HG03378 (cell line): ENCODE measurements around the gene PDLIM4.
A peak's percentile ranks its signal among the peaks of the same experiment; 100 is the strongest.

ENCODE experiments used
- ATAC-seq: cut with Tn5 transposase; IDR thresholded peaks from one replicate; pipeline ENCODE4 v1.9.1; 2021; ENCODE audit warnings: mild to moderate bottlenecking, moderate library complexity; ENCODE audit not compliant: unreplicated experiment

The PDLIM4 gene

DNA sequence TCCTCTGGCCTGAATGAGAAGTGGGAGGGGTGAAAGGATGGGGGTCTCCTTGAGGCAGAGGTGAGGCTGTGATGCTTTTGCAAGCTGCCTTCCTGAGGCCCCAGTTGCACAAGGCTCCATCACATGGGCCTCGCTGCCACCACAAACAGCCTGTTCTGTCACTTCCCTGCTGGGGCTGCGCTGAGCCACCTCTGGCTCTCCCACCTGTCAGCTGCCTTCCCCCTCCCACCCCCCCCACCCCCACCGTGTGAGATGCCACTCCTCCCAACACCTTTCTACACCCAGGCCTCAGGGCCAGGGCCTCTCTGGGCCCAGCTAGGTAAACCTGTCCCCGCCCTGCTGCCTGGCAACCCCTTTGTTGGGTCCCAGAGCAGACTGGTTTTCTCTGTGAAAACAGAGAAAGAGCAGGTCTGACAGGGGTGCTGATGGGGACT is 4.5 kb upstream of the PDLIM4 start:
- ATAC-seq: no peak

- ATAC-seq: no peak
These were observed 3.8 kb upstream of the PDLIM4 start for GRCh38 chr5:132253452-132254320.

DNA sequence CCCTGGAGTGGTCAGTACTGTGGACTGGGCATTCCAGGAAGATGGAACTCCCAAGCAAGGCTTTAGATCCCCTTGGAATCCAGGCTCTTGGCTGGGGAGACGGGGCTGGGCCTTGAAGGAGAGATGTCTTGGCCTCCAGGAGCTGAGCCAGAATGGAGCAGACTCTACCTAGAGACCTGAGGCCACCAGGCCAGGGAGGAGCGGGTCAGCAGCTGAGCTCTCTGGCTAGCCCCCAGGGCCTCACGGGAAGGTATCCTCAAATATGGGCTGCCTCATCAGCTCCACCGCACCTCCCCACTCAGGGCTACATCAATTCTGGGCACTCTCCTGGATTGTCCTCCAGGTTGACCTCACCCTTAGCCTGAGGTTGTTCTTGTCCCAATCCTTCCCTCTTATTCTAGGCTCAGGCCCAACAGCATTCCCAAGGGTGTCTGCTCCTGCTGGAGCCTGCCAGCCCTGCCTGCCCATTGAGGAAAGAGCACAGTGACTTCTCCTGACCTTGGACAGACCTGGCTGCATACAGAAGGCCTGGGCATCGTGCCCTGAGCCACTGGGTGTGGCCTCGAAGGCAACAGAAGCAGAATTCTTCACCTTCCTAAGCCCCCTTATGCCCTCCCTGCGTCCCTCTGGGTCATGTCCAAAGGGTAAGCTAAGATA is 3.0 kb upstream of the PDLIM4 start:
- ATAC-seq: no peak

DNA sequence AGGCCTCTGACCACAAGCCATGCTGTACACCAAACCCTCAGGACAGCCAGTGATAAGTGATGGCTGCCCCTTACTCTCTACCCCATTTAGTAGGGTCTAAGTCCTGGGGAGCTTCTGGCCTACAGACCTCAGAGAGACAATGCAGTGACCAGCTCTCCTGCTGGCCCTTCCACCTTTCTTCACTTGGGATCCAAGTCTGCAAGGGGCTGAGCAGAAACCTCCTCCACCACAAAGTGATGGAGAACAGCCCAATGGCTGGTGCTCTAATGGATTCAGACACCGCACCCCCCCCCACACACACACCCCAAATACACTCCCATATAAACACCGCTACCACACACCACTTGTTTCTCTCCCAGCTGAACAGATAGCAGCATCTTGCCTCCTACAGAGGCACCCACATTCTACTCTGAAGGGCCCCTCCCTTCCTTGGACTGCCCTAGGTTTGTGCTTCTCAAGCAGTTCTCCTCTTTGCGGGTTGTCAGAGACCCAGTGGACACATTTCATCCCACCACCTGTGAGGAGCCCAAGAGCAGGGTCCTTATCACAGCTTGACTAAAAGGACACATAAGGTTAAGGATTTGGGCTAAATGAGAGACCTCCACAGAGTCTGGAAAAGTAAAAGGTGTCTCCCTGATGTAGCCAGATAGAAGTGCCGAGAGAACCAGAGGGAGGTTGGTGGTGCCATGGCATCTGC is 1.3 kb upstream of the PDLIM4 start:
- no peak for ATAC-seq

- ATAC-seq: no peak
These were observed 739 bp upstream of the PDLIM4 start for GRCh38 chr5:132256783-132257130.

GRCh38 chr5:132258102-132259068 is 889 bp downstream of the PDLIM4 start:
- ATAC-seq: no peak

GRCh38 chr5:132259069-132259851 is 1.8 kb downstream of the PDLIM4 start:
- no peak for ATAC-seq

DNA sequence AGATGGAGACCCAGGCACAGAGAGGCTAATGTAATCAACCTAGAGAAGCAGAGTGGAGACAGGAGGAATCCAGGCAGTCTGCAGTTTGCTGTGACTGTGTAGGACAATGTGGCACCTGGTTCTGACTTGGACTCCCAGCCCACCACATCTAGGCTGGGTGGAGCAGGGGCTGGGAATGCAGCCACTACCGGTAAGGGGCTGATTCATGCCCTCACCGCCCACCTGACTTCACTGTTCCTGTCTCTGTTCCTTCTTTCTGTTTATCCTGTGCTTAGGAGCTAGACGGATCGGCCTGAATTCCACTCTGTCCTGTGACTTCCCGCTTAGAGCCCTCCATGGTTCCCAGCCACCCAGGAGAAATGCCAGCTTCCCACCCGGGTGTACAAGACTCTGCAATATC is 2.6 kb downstream of the PDLIM4 start:
- ATAC-seq: no peak

DNA sequence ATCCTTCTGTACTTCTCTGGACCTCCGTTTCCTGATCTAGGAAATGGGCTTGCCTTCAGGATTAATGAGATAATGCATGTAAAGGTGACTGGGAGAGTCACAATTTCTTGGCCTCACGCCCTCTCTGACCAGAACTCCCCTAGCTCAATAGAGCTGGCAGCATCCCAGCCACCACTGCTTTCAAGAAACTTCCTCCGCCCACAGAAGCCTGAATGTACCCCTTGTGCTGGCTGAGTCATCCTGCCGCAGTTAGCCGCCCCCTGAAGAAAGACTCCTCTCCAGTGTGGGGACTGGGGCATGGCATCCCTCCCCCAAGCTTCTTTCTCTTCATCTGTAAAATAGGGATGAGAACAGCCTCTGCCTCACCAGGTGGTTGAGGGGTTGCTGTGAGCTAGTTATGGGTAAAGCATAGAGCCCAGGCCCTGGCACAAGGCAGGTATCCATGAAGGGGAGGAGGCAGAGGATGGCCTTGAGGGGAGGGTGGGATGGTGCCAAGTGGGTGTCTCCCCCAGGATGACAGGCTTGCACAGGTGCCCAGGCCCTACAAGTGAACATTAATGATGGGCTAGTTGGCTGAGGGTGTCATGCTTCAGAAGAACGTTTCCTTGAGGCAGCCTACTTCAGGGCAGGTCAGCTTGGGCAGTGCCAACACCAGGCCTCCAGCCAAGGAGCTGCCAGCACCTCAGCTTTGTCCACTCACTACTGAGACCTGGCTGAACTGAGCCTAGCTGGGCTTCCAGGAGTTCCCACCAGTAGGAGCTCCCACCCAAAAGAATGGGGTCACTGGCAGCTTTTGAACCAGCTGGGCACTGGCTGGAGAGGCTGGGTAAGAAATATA is 3.4 kb downstream of the PDLIM4 start:
- ATAC-seq: peak; percentile 80

- ATAC-seq: no peak
These were observed 4.7 kb downstream of the PDLIM4 start for GRCh38 chr5:132261881-132262845.

DNA sequence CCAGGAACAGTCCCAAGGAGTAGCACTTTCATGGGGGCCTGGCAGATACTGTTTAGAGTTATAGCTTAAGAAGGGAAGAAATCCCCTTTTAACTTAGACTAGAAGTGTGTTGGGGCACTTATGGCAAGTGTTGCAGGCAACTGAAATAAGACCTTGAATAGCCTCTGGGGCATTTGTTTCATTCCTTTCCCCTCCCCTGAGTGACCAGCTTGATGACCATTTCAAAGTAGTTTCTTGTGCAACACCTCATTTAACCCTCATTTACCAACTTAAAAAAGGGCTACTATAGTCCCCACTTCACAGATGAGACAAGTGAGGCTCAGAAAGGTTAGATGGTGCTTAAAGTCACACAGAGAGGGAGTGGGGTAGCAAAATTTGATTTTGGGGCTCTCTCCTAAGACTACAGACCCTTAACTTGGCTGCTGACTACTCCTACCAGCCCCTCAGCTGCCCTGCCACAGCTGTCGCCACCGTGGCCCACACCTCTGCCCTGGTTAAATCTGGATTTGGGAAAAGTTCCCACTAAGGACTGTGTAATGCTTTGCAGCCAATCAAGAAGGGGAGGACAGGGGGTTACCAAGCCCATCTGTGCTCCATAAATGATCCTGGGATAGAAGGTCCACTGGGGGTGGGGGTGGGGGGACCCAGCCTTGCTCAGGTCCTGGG is 5.5 kb downstream of the PDLIM4 start:
- no peak for ATAC-seq

DNA sequence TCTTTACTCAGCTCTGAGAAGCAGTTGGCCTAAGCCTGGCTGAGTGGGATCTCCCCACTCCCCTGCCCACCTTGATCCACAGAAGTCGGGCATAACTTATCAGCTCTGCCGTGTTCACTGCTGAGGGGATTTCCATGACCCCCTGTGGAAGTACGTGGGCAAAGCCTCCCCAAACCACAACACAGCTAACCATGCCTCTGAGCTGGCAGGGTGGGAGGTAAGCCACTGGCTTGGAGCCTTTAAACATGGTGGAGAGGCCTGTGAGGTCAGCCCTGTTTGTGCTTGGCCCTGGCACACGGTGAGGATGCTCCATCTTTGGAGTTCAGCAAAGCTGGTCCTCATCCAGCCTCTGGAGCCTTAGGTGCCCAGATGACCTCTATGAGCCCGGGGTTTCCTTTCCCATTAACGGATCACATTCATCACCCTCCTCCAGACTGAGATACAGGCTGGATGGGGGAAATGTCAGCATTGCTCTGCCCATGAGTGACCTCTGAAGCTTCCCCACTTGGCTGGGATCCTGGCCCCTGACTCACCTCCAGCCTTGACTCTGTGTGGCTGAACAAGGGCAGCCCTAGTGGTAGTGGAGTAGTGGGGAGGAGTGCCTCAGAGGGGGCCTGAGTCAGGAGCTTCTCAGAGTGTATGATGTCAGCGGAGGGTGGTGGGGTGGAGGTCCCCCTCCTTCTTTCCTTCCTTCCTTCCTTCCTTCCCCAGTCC is 6.2 kb downstream of the PDLIM4 start:
- ATAC-seq: no peak

GRCh38 chr5:132264546-132265335 is 7.2 kb downstream of the PDLIM4 start:
- ATAC-seq: no peak

- ATAC-seq: no peak
These were observed 8.0 kb downstream of the PDLIM4 start for GRCh38 chr5:132265336-132266030.
